Activated T-helper 2 cell treated with anti-CD3 and anti-CD28 coated beads, Interferon-gamma antibody, Interleukin-2, Interleukin-4, amounts not matched to agents 10 μg/mL and 5 μg/mL and 100 μg/mL, durations not matched to agents 14 hours and 24 hours and 36 hours (primary cell): ENCODE data around the gene NKX2-3. TPM values are rescaled to one million over a fixed set of nuclear protein-coding genes. Genes with fewer than 3 reads are reported as not detected.

Experiments used
- DNase-seq: peaks from one replicate; pipeline ENCODE4 v3.0.0; 2021; ENCODE audit warnings: low spot score
- H3K27ac Mint-ChIP-seq: one replicate; pipeline ENCODE4 v1.8.0; 2021; ENCODE audit warnings: mixed read lengths
- H3K27me3 Mint-ChIP-seq: one replicate; pipeline ENCODE4 v1.8.0; 2021; ENCODE audit warnings: low read depth, mixed read lengths
- H3K36me3 Mint-ChIP-seq: one replicate; pipeline ENCODE4 v1.8.0; 2021; ENCODE audit warnings: low read depth, mixed read lengths
- H3K4me1 Mint-ChIP-seq: one replicate; pipeline ENCODE4 v1.8.0; 2021; ENCODE audit warnings: low read depth, mixed read lengths
- H3K4me3 Mint-ChIP-seq: one replicate; pipeline ENCODE4 v1.8.0; 2021; ENCODE audit warnings: low read depth, mild to moderate bottlenecking, moderate library complexity, mixed read lengths
- H3K9me3 Mint-ChIP-seq: one replicate; pipeline ENCODE4 v1.8.0; 2021; ENCODE audit warnings: mixed read lengths
- intact Hi-C: fragments of 100-400 bp; cut with micrococcal nuclease; formaldehyde crosslinking; loops from one replicate; pipeline ENCODE4 v1.15.1; 2023
- total RNA-seq: library from RNA; stranded (reverse); gene quantifications from 2 replicates; pipeline ENCODE4 v1.2.3, GENCODE V29; 2022

The NKX2-3 gene
- total RNA-seq, 1 donor from 2014 or later: not detected

- H3K4me3 Mint-ChIP-seq: no peak overlapping the region
- H3K36me3 Mint-ChIP-seq: no peaks in the 10 kb centered on the region
- intact Hi-C loops: no loop called here
- DNase-seq: no peak
- peaks cover 11% of the 10 kb centered on the region for H3K4me1 Mint-ChIP-seq
- H3K27ac Mint-ChIP-seq: no peak overlapping the region
- H3K9me3 Mint-ChIP-seq: no peaks in the 10 kb centered on the region
- peaks cover 76% of the 10 kb centered on the region for H3K27me3 Mint-ChIP-seq
Observed at GRCh38 chr10:99537989-99538917, 5.5 kb downstream of the NKX2-3 start.

- Mint-ChIP-seq H3K27ac (no peak overlapping the region), H3K9me3 (no peaks in the 10 kb centered on the region), H3K27me3 (peaks cover 77% of the 10 kb centered on the region), H3K36me3 (no peaks in the 10 kb centered on the region), H3K4me3 (no peak overlapping the region), H3K4me1 (peaks cover 10% of the 10 kb centered on the region)
- intact Hi-C loops: no loop called here
- no peak for DNase-seq
Observed at GRCh38 chr10:99539120-99539519, 6.4 kb downstream of the NKX2-3 start.

- H3K27ac Mint-ChIP-seq: no peak overlapping the region
- intact Hi-C loops: no loop called here
- H3K4me1 Mint-ChIP-seq: peaks cover 6% of the 10 kb centered on the region
- H3K4me3 Mint-ChIP-seq: no peak overlapping the region
- H3K9me3 Mint-ChIP-seq: no peaks in the 10 kb centered on the region
- no peaks in the 10 kb centered on the region for H3K36me3 Mint-ChIP-seq
- H3K27me3 Mint-ChIP-seq: peaks cover 74% of the 10 kb centered on the region
- DNase-seq: no peak
Observed at GRCh38 chr10:99539820-99540219, 7.1 kb downstream of the NKX2-3 start.

DNA sequence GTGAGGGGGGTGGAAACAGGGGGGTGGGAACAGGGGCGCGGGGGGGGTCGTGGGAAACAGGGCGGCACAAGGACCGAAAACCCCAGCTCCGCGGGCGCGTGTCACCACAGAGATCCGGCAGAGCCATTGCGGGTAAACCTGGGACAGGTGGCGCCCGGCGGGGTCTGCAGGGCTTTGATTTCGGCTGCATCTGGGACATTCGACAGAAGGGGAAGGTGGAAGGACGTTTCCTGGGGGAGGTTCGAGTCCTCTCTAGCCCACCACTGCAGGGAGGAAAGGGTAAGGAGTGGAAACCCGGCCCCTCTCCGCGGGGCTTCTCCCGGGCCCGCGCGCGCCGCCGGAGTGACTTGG is 7.5 kb downstream of the NKX2-3 start:
- H3K27me3 Mint-ChIP-seq: peaks cover 76% of the 10 kb centered on the region
- no peaks in the 10 kb centered on the region for H3K36me3 Mint-ChIP-seq
- no peak overlapping the region for H3K4me3 Mint-ChIP-seq
- intact Hi-C loops: no loop called here
- H3K27ac Mint-ChIP-seq: no peak overlapping the region
- no peaks in the 10 kb centered on the region for H3K9me3 Mint-ChIP-seq
- peaks cover 4% of the 10 kb centered on the region for H3K4me1 Mint-ChIP-seq
- DNase-seq: no peak

- Mint-ChIP-seq H3K27ac (no peak overlapping the region), H3K4me1 (peaks cover 4% of the 10 kb centered on the region), H3K36me3 (no peaks in the 10 kb centered on the region), H3K9me3 (no peaks in the 10 kb centered on the region), H3K27me3 (peaks cover 78% of the 10 kb centered on the region), H3K4me3 (no peak overlapping the region)
- no peak for DNase-seq
- intact Hi-C loops: no loop called here
Observed at GRCh38 chr10:99540657-99541531, 8.2 kb downstream of the NKX2-3 start.

GRCh38 chr10:99544322-99544721 is 11.6 kb downstream of the NKX2-3 start:
- intact Hi-C loops: no loop called here
- Mint-ChIP-seq H3K9me3 (no peaks in the 10 kb centered on the region), H3K4me1 (peaks cover 4% of the 10 kb centered on the region), H3K27ac (no peak overlapping the region), H3K4me3 (no peak overlapping the region), H3K27me3 (peaks cover 67% of the 10 kb centered on the region), H3K36me3 (no peaks in the 10 kb centered on the region)
- no peak for DNase-seq

GRCh38 chr10:99548041-99548530 is 15.3 kb downstream of the NKX2-3 start:
- DNase-seq: no peak
- intact Hi-C loops: no loop called here

GRCh38 chr10:99551158-99551557 is 18.4 kb downstream of the NKX2-3 start:
- intact Hi-C loops: loop anchor here (10.0 kb wide), 1 partner anchor 116 kb away; the partner anchor contains the start of gene GOT1
- H3K4me1 Mint-ChIP-seq: peaks cover 6% of the 10 kb centered on the region
- H3K27ac Mint-ChIP-seq: no peak overlapping the region
- H3K4me3 Mint-ChIP-seq: no peak overlapping the region
- no peak for DNase-seq
- H3K36me3 Mint-ChIP-seq: no peaks in the 10 kb centered on the region
- peaks cover 62% of the 10 kb centered on the region for H3K27me3 Mint-ChIP-seq
- H3K9me3 Mint-ChIP-seq: no peaks in the 10 kb centered on the region

More at GRCh38 chr10:99548041-99548530, 15.3 kb downstream of the NKX2-3 start:
- Mint-ChIP-seq H3K36me3 (no peaks in the 10 kb centered on the region), H3K9me3 (no peaks in the 10 kb centered on the region), H3K27me3 (peaks cover 61% of the 10 kb centered on the region), H3K4me1 (no peaks in the 10 kb centered on the region), H3K27ac (no peak overlapping the region), H3K4me3 (no peak overlapping the region)

DNA sequence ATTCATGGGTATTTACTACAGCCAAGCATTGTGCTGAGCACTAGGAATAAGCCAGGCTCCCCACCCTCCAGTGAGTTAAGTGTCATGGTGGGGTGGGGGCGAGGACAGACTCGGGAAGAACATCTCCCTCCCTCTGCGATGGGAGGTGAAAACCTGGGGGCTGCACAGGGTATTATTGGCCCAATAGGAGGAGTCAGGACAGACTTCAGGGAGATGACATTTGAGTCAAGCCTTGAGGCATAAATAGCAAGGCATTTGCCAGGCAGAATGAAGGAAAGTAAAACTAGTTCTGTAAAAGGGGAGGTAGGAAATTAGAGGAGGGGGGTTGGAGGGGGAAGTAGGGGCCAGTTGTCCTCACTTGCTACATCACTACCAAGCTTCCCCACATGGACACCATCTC is 18.9 kb downstream of the NKX2-3 start:
- no peaks in the 10 kb centered on the region for H3K9me3 Mint-ChIP-seq
- DNase-seq: no peak
- H3K36me3 Mint-ChIP-seq: no peaks in the 10 kb centered on the region
- intact Hi-C loops: loop anchor here (10.0 kb wide), 1 partner anchor 117 kb away; the partner anchor contains the start of gene GOT1
- H3K27ac Mint-ChIP-seq: no peak overlapping the region
- no peak overlapping the region for H3K4me3 Mint-ChIP-seq
- peaks cover 8% of the 10 kb centered on the region for H3K4me1 Mint-ChIP-seq
- peaks cover 58% of the 10 kb centered on the region for H3K27me3 Mint-ChIP-seq

- no peak for DNase-seq
- Mint-ChIP-seq H3K4me3 (no peak overlapping the region), H3K36me3 (no peaks in the 10 kb centered on the region), H3K27me3 (peaks cover 48% of the 10 kb centered on the region), H3K27ac (no peak overlapping the region), H3K4me1 (peaks cover 8% of the 10 kb centered on the region), H3K9me3 (no peaks in the 10 kb centered on the region)
- intact Hi-C loops: loop anchor here (10.0 kb wide), 1 partner anchor 121 kb away; the partner anchor contains the start of gene GOT1
Observed at GRCh38 chr10:99555371-99555770, 22.6 kb downstream of the NKX2-3 start.

GRCh38 chr10:99555825-99556523 is 23.2 kb downstream of the NKX2-3 start:
- no peak for DNase-seq
- H3K4me3 Mint-ChIP-seq: no peak overlapping the region
- no peaks in the 10 kb centered on the region for H3K36me3 Mint-ChIP-seq
- intact Hi-C loops: loop anchor here (10.0 kb wide), 1 partner anchor 121 kb away; the partner anchor contains the start of gene GOT1
- H3K9me3 Mint-ChIP-seq: no peaks in the 10 kb centered on the region
- H3K27ac Mint-ChIP-seq: no peak overlapping the region
- peaks cover 43% of the 10 kb centered on the region for H3K27me3 Mint-ChIP-seq
- H3K4me1 Mint-ChIP-seq: peaks cover 8% of the 10 kb centered on the region

GRCh38 chr10:99557044-99557443 is 24.3 kb downstream of the NKX2-3 start:
- no peak overlapping the region for H3K27ac Mint-ChIP-seq
- peaks cover 37% of the 10 kb centered on the region for H3K27me3 Mint-ChIP-seq
- intact Hi-C loops: loop anchor here (10.0 kb wide), 1 partner anchor 122 kb away; the partner anchor contains the start of gene GOT1
- no peaks in the 10 kb centered on the region for H3K9me3 Mint-ChIP-seq
- H3K4me1 Mint-ChIP-seq: peaks cover 8% of the 10 kb centered on the region
- no peak for DNase-seq
- no peaks in the 10 kb centered on the region for H3K36me3 Mint-ChIP-seq
- H3K4me3 Mint-ChIP-seq: no peak overlapping the region
